Astrocyte (in vitro differentiated cells and primary cell): Measurements from ENCODE around the gene GBP2. TPM values are rescaled to one million over a fixed set of nuclear protein-coding genes. Genes with fewer than 3 reads are reported as not detected.
"Not testable (repeated sequence)": the region's sequence is repeated elsewhere in the genome, so short reads cannot be mapped to it uniquely, and the experiment has no call there.

ENCODE experiments used
- DNase-seq: peaks from one replicate; pipeline ENCODE4 v3.0.0-alpha.2; 2010; ENCODE audit warnings: low read depth
- FAIRE-seq: peaks from 2 replicates; lab custom pipeline; 2011; peaks lifted over from hg19 to GRCh38; lab: Jason Lieb, UNC
- H2AFZ ChIP-seq: 2 replicates; pipeline ENCODE4 v1.6.0; 2012; ENCODE audit warnings: low read depth, low read length, inconsistent platforms
- H3K27ac ChIP-seq: 2 replicates; pipeline ENCODE4 v1.5.1; 2011; ENCODE audit warnings: low read depth, low read length, inconsistent platforms
- H3K27me3 ChIP-seq: 2 replicates; pipeline ENCODE4 v1.6.0; 2011; ENCODE audit warnings: low read length, inconsistent platforms; ENCODE audit not compliant: insufficient read depth
- H3K36me3 ChIP-seq: 2 replicates; pipeline ENCODE4 v1.5.1; 2011; ENCODE audit warnings: low read length, inconsistent platforms; ENCODE audit not compliant: insufficient read depth
- H3K4me1 ChIP-seq: 2 replicates; pipeline ENCODE4 v1.5.1; 2011; ENCODE audit warnings: low read length, inconsistent platforms; ENCODE audit not compliant: insufficient read depth
- H3K4me2 ChIP-seq: 2 replicates; pipeline ENCODE4 v1.6.0; 2012; ENCODE audit warnings: low read length, inconsistent platforms
- H3K4me3 ChIP-seq: 2 replicates; pipeline ENCODE4 v1.5.1; 2011; ENCODE audit warnings: low read depth, mild to moderate bottlenecking, low read length, inconsistent platforms; ENCODE audit not compliant: insufficient read depth
- H3K79me2 ChIP-seq: 2 replicates; pipeline ENCODE4 v1.6.0; 2012; ENCODE audit warnings: mild to moderate bottlenecking, low read length, inconsistent platforms; ENCODE audit not compliant: insufficient read depth
- H3K9ac ChIP-seq: 2 replicates; pipeline ENCODE4 v1.6.0; 2012; ENCODE audit warnings: mild to moderate bottlenecking, low read length, inconsistent platforms
- H3K9me3 ChIP-seq: 2 replicates; pipeline ENCODE4 v1.5.1; 2012; ENCODE audit warnings: low read depth, mild to moderate bottlenecking, low read length, inconsistent platforms; ENCODE audit not compliant: insufficient read depth
- H4K20me1 ChIP-seq: 2 replicates; pipeline ENCODE4 v1.6.0; 2012; ENCODE audit warnings: low read length, inconsistent platforms; ENCODE audit not compliant: insufficient read depth
- H3K27ac Mint-ChIP-seq: one replicate; pipeline ENCODE4 v1.8.0; 2021; ENCODE audit warnings: mild to moderate bottlenecking, mixed read lengths; ENCODE audit not compliant: unreplicated experiment
- H3K27me3 Mint-ChIP-seq: one replicate; pipeline ENCODE4 v1.8.0; 2021; ENCODE audit warnings: low read depth, mixed read lengths; ENCODE audit not compliant: unreplicated experiment
- H3K36me3 Mint-ChIP-seq: one replicate; pipeline ENCODE4 v1.8.0; 2021; ENCODE audit warnings: low read depth, mixed read lengths; ENCODE audit not compliant: unreplicated experiment
- H3K4me1 Mint-ChIP-seq: one replicate; pipeline ENCODE4 v1.8.0; 2021; ENCODE audit warnings: low read depth, mixed read lengths; ENCODE audit not compliant: unreplicated experiment
- H3K4me3 Mint-ChIP-seq: one replicate; pipeline ENCODE4 v1.8.0; 2021; ENCODE audit warnings: mild to moderate bottlenecking, moderate library complexity, mixed read lengths; ENCODE audit not compliant: unreplicated experiment
- H3K9me3 Mint-ChIP-seq: one replicate; pipeline ENCODE4 v1.8.0; 2021; ENCODE audit warnings: mild to moderate bottlenecking, mixed read lengths; ENCODE audit not compliant: unreplicated experiment
- EZH2 ChIP-seq: IDR thresholded peaks from 2 replicates; pipeline ENCODE4 v1.6.1; 2012; ENCODE audit warnings: mild to moderate bottlenecking, low read length, inconsistent platforms; ENCODE audit not compliant: insufficient read depth
- total RNA-seq: library from RNA; stranded (reverse); gene quantifications from 2 replicates; pipeline ENCODE4 v1.2.1, GENCODE V29; 2021
- TF ChIP-seq, protein P1 (sequence below): IDR thresholded peaks from 2 replicates; pipeline ENCODE4 v1.5.1; 2011; ENCODE audit warnings: low read depth, mild to moderate bottlenecking, inconsistent platforms, low read length, moderate library complexity; ENCODE audit not compliant: insufficient read depth

GBP2 gene
- total RNA-seq, 1 donor from 2014 or later: 4.6 TPM

DNA sequence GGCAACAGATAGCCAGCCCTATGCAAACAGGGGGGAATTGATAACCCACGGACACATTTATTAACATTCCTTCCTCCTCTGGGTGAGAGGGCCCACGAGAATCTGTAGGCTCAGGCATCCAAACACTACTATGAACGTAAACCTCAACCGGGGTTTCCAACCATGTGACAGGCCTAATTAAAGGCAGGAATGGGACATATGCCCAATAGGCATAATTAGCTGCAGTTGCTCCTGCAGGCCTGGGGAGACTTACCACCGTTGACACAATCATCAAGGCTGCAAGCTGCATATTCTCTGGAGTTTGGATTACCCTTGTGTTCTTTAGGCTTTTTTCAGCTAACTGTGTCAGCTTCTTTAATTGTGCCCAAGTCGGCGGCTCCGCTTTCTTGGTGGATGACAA lies 38.7 kb downstream of the GBP2 start:
- H2AFZ ChIP-seq: no peak overlapping the region
- TF ChIP-seq, protein P1, sequence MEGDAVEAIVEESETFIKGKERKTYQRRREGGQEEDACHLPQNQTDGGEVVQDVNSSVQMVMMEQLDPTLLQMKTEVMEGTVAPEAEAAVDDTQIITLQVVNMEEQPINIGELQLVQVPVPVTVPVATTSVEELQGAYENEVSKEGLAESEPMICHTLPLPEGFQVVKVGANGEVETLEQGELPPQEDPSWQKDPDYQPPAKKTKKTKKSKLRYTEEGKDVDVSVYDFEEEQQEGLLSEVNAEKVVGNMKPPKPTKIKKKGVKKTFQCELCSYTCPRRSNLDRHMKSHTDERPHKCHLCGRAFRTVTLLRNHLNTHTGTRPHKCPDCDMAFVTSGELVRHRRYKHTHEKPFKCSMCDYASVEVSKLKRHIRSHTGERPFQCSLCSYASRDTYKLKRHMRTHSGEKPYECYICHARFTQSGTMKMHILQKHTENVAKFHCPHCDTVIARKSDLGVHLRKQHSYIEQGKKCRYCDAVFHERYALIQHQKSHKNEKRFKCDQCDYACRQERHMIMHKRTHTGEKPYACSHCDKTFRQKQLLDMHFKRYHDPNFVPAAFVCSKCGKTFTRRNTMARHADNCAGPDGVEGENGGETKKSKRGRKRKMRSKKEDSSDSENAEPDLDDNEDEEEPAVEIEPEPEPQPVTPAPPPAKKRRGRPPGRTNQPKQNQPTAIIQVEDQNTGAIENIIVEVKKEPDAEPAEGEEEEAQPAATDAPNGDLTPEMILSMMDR: no peak
- TF ChIP-seq EZH2: no peak
- no peak overlapping the region for H3K27ac ChIP-seq
- H3K9me3 Mint-ChIP-seq: no peaks in the 10 kb centered on the region
- no peak overlapping the region for H3K9ac ChIP-seq
- H3K4me1 ChIP-seq: no peaks in the 10 kb centered on the region
- H3K27me3 ChIP-seq: no peaks in the 10 kb centered on the region
- H3K4me3 Mint-ChIP-seq: no peak overlapping the region
- DNase-seq (no peak), FAIRE-seq (no peak)
- no peaks in the 10 kb centered on the region for H3K9me3 ChIP-seq
- H3K79me2 ChIP-seq: no peaks in the 10 kb centered on the region
- H3K4me3 ChIP-seq: no peak overlapping the region
- no peaks in the 10 kb centered on the region for H3K27me3 Mint-ChIP-seq
- no peaks in the 10 kb centered on the region for H4K20me1 ChIP-seq
- no peaks in the 10 kb centered on the region for H3K4me1 Mint-ChIP-seq
- no peaks in the 10 kb centered on the region for H3K36me3 ChIP-seq
- no peak overlapping the region for H3K27ac Mint-ChIP-seq
- no peak overlapping the region for H3K4me2 ChIP-seq
- H3K36me3 Mint-ChIP-seq: no peaks in the 10 kb centered on the region

DNA sequence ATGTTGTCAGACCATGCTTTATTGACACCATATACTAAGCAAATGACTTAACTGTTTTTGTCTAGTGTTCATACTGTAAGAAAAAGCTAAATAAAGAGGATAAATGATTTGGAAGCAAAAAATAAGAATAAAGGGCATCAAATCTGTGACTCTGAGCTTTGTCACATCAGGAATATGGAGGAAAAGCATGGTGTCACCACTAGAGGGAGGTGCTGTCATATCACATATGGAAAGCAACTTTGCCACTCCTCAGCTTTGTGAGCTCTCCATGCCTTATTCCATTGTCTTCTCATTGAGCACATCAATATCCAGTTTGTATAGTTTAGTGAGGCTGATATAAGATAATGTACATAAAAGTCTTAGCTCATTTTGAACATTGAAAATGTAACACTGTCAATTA lies 40.1 kb downstream of the GBP2 start:
- Histone ChIP-seq H2AFZ (no peak overlapping the region), H3K4me2 (no peak overlapping the region), H3K27ac (no peak overlapping the region), H3K4me3 (no peak overlapping the region), H4K20me1 (no peaks in the 10 kb centered on the region), H3K9me3 (no peaks in the 10 kb centered on the region), H3K79me2 (no peaks in the 10 kb centered on the region), H3K4me1 (no peaks in the 10 kb centered on the region), H3K9ac (no peak overlapping the region), H3K36me3 (no peaks in the 10 kb centered on the region), H3K27me3 (no peaks in the 10 kb centered on the region)
- no peaks in the 10 kb centered on the region for H3K4me1 Mint-ChIP-seq
- H3K36me3 Mint-ChIP-seq: no peaks in the 10 kb centered on the region
- FAIRE-seq (no peak), DNase-seq (no peak)
- no peaks in the 10 kb centered on the region for H3K9me3 Mint-ChIP-seq
- H3K27me3 Mint-ChIP-seq: no peaks in the 10 kb centered on the region
- H3K27ac Mint-ChIP-seq: no peak overlapping the region
- H3K4me3 Mint-ChIP-seq: no peak overlapping the region
- TF ChIP-seq, protein P1: peak; percentile 68
- TF ChIP-seq EZH2: no peak

DNA sequence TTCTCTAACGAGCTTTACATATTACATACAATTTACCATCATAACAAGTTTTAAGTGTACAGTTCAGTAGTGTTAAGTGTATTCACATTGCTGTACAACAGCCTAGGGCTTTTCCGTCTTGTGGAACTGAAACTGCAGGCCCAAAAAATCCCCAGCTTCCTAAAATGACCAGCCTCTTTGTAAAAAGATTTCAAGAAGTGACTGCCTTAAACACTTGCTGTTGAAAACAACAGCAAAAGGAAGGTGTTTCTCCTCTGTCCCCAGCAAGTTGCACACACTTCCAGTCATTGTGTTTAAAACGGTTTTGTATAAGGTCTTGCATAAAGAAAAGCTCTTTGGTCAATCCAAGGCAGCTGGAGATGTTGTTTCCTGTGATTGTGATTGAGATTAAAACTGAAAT lies 44.9 kb downstream of the GBP2 start:
- no peak overlapping the region for H2AFZ ChIP-seq
- Mint-ChIP-seq H3K36me3 (no peaks in the 10 kb centered on the region), H3K9me3 (peaks cover 11% of the 10 kb centered on the region), H3K27me3 (no peaks in the 10 kb centered on the region), H3K4me3 (no peak overlapping the region), H3K27ac (no peak overlapping the region), H3K4me1 (no peaks in the 10 kb centered on the region)
- DNase-seq: no peak
- H3K4me3 ChIP-seq: no peak overlapping the region
- H3K4me2 ChIP-seq: no peak overlapping the region
- FAIRE-seq: no peak
- no peaks in the 10 kb centered on the region for H3K36me3 ChIP-seq
- no peak overlapping the region for H3K27ac ChIP-seq
- no peak for TF ChIP-seq EZH2
- TF ChIP-seq, protein P1: no peak
- H3K9ac ChIP-seq: no peak overlapping the region
- no peaks in the 10 kb centered on the region for H4K20me1 ChIP-seq
- H3K79me2 ChIP-seq: no peaks in the 10 kb centered on the region
- peaks cover 5% of the 10 kb centered on the region for H3K9me3 ChIP-seq
- no peaks in the 10 kb centered on the region for H3K4me1 ChIP-seq
- H3K27me3 ChIP-seq: no peaks in the 10 kb centered on the region

DNA sequence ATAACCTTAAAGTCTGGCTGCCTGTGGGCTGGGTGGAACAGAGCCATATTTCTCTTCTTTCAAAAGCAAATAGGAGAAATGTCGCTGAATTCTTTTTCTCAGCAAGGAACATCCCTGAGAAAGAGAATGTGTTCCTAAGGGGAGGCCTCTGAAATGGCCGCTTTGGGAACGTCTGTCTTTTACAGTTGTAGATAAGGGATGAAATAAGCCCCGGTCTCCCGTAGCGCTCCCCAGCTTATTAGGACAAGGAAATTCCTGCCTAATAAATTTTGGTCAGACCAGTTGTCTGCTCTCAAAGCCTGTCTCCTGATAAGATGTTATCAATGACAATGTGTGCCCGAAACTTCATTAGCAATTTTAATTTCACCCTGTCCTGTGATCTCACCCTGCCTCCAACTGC lies 45.8 kb downstream of the GBP2 start:
- not testable (repeated sequence) for H3K27ac ChIP-seq, H3K4me1 Mint-ChIP-seq, H3K4me1 ChIP-seq, H3K9ac ChIP-seq, H3K36me3 Mint-ChIP-seq, H3K27me3 Mint-ChIP-seq, H3K4me2 ChIP-seq, H3K27me3 ChIP-seq, H4K20me1 ChIP-seq, H3K4me3 ChIP-seq, H3K79me2 ChIP-seq, H3K36me3 ChIP-seq, DNase-seq, H3K9me3 ChIP-seq, H2AFZ ChIP-seq, H3K4me3 Mint-ChIP-seq, H3K27ac Mint-ChIP-seq, FAIRE-seq
- H3K9me3 Mint-ChIP-seq: peaks cover 12% of the 10 kb centered on the region
